SK-N-MC (cell line): ENCODE data around the gene HMSD.
"Not testable (repeated sequence)": the region's sequence is repeated elsewhere in the genome, so short reads cannot be mapped to it uniquely, and the experiment has no call there.

Experiments used
- DNase-seq: peaks from one replicate; pipeline ENCODE4 v3.0.0-alpha.2; 2011; ENCODE audit warnings: low read depth, low spot score
- H3K27ac ChIP-seq: fragments of 200-600 bp; sonication (generic); 2 replicates; pipeline ENCODE4 v1.5.1; 2016; ENCODE audit warnings: mixed run types
- H3K36me3 ChIP-seq: fragments of 200-600 bp; sonication (generic); 2 replicates; pipeline ENCODE4 v1.6.1; 2017; ENCODE audit warnings: antibody characterized with exemption, low read length, mixed read lengths; ENCODE audit not compliant: insufficient read depth
- H3K4me3 ChIP-seq: fragments of 200-600 bp; sonication (generic); 2 replicates; pipeline ENCODE4 v1.5.1; 2016
- H3K9ac ChIP-seq: fragments of 200-600 bp; sonication (generic); 2 replicates; pipeline ENCODE4 v1.8.0; 2017; ENCODE audit warnings: mixed run types, mixed read lengths; ENCODE audit not compliant: insufficient read length
- H3K9me3 ChIP-seq: fragments of 200-600 bp; sonication (generic); 2 replicates; pipeline ENCODE4 v1.6.1; 2017; ENCODE audit warnings: low read depth, mild to moderate bottlenecking, antibody characterized with exemption, low read length, moderate library complexity, mixed read lengths
- EZH2 ChIP-seq: fragments of 200-600 bp; sonication (generic); IDR thresholded peaks from one replicate; pipeline ENCODE4 v1.6.1; 2017; ENCODE audit warnings: antibody characterized with exemption
- FOXP2 ChIP-seq: optimal IDR thresholded peaks from 2 replicates; pipeline ENCODE3; 2011; ENCODE audit warnings: mild to moderate bottlenecking, moderate library complexity; ENCODE audit not compliant: insufficient read depth; ENCODE audit errors: extremely low read length, control extremely low read depth
- POLR2AphosphoS5 ChIP-seq: IDR thresholded peaks from 2 replicates; pipeline ENCODE4 v1.6.1; 2012; ENCODE audit warnings: mild to moderate bottlenecking, low read depth, low read length, borderline replicate concordance

The HMSD gene

GRCh38 chr18:63922049-63922448 is 27.1 kb upstream of the HMSD start:
- TF ChIP-seq EZH2, result no peak
- no peak for TF ChIP-seq POLR2AphosphoS5
- TF ChIP-seq FOXP2, result no peak
- H3K36me3 ChIP-seq, result no peaks in the 10 kb centered on the region
- no peak for DNase-seq
- H3K9ac ChIP-seq, result no peak overlapping the region
- no peak overlapping the region for H3K27ac ChIP-seq
- no peaks in the 10 kb centered on the region for H3K9me3 ChIP-seq
- no peak overlapping the region for H3K4me3 ChIP-seq

GRCh38 chr18:63924551-63924950 is 24.6 kb upstream of the HMSD start:
- DNase-seq, result no peak
- Histone ChIP-seq H3K27ac (no peak overlapping the region), H3K9ac (no peak overlapping the region), H3K4me3 (no peak overlapping the region), H3K36me3 (no peaks in the 10 kb centered on the region), H3K9me3 (no peaks in the 10 kb centered on the region)
- TF ChIP-seq POLR2AphosphoS5, result no peak
- no peak for TF ChIP-seq FOXP2
- no peak for TF ChIP-seq EZH2

GRCh38 chr18:63928331-63928730 is 20.8 kb upstream of the HMSD start:
- Histone ChIP-seq H3K9me3 (no peaks in the 10 kb centered on the region), H3K4me3 (no peak overlapping the region), H3K9ac (no peak overlapping the region), H3K36me3 (no peaks in the 10 kb centered on the region), H3K27ac (no peak overlapping the region)
- DNase-seq, result no peak
- TF ChIP-seq POLR2AphosphoS5 (no peak), FOXP2 (no peak), EZH2 (no peak)

GRCh38 chr18:63929369-63929768 is 19.7 kb upstream of the HMSD start:
- not testable (repeated sequence) for H3K27ac ChIP-seq, H3K9ac ChIP-seq, H3K4me3 ChIP-seq, H3K9me3 ChIP-seq, H3K36me3 ChIP-seq, DNase-seq

- Histone ChIP-seq H3K4me3 (no peak overlapping the region), H3K36me3 (no peaks in the 10 kb centered on the region), H3K27ac (no peak overlapping the region), H3K9ac (no peak overlapping the region), H3K9me3 (no peaks in the 10 kb centered on the region)
- DNase-seq, result no peak
- TF ChIP-seq FOXP2 (no peak), EZH2 (no peak), POLR2AphosphoS5 (no peak)
Observed at GRCh38 chr18:63930773-63931354, 18.2 kb upstream of the HMSD start.

GRCh38 chr18:63936156-63936931 is 12.8 kb upstream of the HMSD start:
- H3K36me3 ChIP-seq, result no peaks in the 10 kb centered on the region
- no peak for DNase-seq
- peak overlapping the region; percentile 49 for H3K4me3 ChIP-seq
- no peak for TF ChIP-seq POLR2AphosphoS5
- no peak for TF ChIP-seq EZH2
- no peak for TF ChIP-seq FOXP2
- no peak overlapping the region for H3K9ac ChIP-seq
- H3K27ac ChIP-seq, result no peak overlapping the region
- no peaks in the 10 kb centered on the region for H3K9me3 ChIP-seq

- Histone ChIP-seq H3K27ac (no peak overlapping the region), H3K9ac (no peak overlapping the region), H3K9me3 (no peaks in the 10 kb centered on the region), H3K4me3 (no peak overlapping the region), H3K36me3 (no peaks in the 10 kb centered on the region)
- no peak for DNase-seq
- TF ChIP-seq FOXP2 (no peak), EZH2 (no peak), POLR2AphosphoS5 (no peak)
Observed at GRCh38 chr18:63936932-63937393, 12.1 kb upstream of the HMSD start.

- TF ChIP-seq EZH2, result no peak
- DNase-seq, result no peak
- H3K27ac ChIP-seq, result no peak overlapping the region
- H3K9ac ChIP-seq, result no peak overlapping the region
- no peaks in the 10 kb centered on the region for H3K36me3 ChIP-seq
- H3K9me3 ChIP-seq, result no peaks in the 10 kb centered on the region
- no peak overlapping the region for H3K4me3 ChIP-seq
Observed at GRCh38 chr18:63940008-63940407, 9.1 kb upstream of the HMSD start.

- H3K4me3 ChIP-seq, DNase-seq, H3K9me3 ChIP-seq, H3K9ac ChIP-seq, H3K36me3 ChIP-seq, H3K27ac ChIP-seq: not testable (repeated sequence)
Observed at GRCh38 chr18:63940543-63941050, 8.5 kb upstream of the HMSD start.
